GM12875 (cell line): ENCODE data around the gene DEAF1.

ENCODE experiments used
- H3K4me3 ChIP-seq: one replicate; pipeline ENCODE4 v1.5.1; 2011; ENCODE audit warnings: low read depth, low read length, control low read depth
- TF ChIP-seq, protein P1 (sequence below): IDR thresholded peaks from 2 replicates; pipeline ENCODE4 v1.5.1; 2011; ENCODE audit warnings: low read depth, mild to moderate bottlenecking, control low read depth, inconsistent platforms, low read length, moderate library complexity, borderline replicate concordance; ENCODE audit not compliant: insufficient read depth

The DEAF1 gene

DNA sequence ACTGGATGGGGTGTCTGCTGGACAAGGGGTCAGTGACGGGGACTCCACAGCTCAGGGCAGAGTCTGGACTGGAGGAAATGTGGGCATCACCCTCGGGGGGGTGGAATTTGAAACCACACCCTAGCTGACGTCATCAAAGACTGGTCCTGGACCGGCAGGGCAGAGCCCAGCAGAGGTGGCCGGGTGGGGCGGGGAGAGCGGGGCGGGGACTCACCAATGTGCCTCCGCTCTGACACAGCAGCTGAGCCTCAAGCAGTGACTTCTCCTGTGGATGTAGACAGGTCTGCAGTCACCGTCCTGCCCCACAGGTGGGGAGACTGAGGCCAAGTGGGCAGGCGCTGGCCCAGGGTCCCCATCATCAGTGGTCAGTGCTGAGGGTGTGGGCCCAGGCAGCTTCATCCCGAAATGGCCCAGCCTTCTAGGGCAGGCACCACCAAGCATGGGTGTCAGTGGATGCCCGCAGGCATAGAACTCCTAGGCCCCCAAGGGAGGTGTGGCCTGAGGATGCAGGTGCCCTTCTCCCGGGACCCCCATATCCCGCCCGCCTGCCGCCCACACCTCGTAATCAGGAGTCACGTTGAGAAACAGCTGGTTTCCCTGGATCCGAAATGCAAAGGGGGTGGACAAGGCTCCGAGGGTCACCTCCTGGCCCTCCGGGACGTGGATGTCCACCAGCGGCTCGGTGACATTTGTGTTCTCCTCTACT, 70.9 kb downstream of the DEAF1 start:
- H3K4me3 ChIP-seq: no peak overlapping the region
- TF ChIP-seq, protein P1, sequence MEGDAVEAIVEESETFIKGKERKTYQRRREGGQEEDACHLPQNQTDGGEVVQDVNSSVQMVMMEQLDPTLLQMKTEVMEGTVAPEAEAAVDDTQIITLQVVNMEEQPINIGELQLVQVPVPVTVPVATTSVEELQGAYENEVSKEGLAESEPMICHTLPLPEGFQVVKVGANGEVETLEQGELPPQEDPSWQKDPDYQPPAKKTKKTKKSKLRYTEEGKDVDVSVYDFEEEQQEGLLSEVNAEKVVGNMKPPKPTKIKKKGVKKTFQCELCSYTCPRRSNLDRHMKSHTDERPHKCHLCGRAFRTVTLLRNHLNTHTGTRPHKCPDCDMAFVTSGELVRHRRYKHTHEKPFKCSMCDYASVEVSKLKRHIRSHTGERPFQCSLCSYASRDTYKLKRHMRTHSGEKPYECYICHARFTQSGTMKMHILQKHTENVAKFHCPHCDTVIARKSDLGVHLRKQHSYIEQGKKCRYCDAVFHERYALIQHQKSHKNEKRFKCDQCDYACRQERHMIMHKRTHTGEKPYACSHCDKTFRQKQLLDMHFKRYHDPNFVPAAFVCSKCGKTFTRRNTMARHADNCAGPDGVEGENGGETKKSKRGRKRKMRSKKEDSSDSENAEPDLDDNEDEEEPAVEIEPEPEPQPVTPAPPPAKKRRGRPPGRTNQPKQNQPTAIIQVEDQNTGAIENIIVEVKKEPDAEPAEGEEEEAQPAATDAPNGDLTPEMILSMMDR: no peak

DNA sequence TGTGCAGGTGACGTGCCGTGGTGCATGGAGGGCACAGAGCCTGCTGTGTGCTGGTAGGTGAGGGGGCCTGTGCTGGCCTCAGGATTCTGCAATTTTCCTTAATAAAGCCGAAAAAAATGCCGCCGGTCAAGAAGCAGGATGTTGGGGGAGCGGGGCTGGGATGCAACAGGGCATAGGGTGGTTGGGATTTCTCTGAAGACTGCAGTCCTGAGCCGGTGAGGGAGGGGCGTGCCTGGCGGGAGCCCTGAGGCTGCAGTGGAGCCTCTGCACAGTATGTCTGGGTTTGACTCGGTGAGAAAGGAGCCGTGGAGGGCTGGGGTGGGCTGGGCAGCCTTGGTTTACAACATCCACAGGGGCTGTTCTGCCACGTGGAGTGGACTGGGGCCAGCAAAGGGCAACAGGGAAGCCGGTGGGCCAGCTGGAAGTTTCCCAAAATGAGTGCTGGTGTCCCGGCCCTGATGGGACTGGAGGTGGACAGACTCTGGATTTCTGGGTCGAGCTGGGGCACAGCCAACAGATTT, 71.6 kb downstream of the DEAF1 start:
- TF ChIP-seq, protein P1: no peak

DNA sequence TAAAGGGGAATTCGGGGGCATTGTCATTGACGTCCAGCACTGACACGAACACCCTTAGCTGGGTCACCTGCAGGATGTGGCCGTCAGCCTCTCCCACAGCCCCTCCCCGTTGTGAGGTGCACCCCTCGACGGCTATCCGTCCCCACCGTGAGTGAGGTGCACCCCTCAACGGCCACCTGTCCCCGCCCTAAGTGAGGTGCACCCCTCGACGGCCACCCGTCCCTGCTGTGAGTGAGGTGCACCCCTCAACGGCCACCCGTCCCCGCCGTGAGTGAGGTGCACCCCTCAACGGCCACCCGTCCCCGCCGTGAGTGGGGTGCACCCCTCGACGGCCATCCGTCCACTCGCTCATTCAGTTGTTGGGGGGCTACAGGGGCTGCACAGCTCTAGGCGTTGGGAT, 73.2 kb downstream of the DEAF1 start:
- no peak overlapping the region for H3K4me3 ChIP-seq
- TF ChIP-seq, protein P1: no peak

More for the DNA sequence above, 71.6 kb downstream of the DEAF1 start:
- H3K4me3 ChIP-seq: no peak overlapping the region

GRCh38 chr11:620935-621814, 73.8 kb downstream of the DEAF1 start:
- TF ChIP-seq, protein P1: no peak
- no peak overlapping the region for H3K4me3 ChIP-seq

DNA sequence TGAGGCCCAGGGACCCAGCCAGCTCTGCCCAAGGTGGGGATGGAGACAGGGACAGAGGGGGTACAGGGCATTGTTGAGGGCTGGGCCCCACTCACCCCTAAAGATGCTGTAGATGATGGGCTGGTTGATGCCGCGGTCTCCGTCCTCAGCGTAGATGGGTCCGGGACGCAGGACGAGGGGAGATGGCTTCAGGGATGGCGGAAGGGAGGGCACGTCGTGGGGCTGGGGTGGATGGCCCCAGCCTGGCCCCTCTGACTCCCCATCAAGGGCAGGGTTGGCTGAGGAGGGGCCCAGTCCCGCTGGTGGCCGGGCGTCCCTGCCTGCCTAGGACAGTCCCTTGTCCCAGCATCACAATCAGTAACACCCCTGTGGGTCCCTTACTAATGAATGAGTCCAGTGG, 74.8 kb downstream of the DEAF1 start:
- TF ChIP-seq, protein P1: no peak
- no peak overlapping the region for H3K4me3 ChIP-seq

- TF ChIP-seq, protein P1: no peak
- no peak overlapping the region for H3K4me3 ChIP-seq
Observed at GRCh38 chr11:619628-620050, 75.4 kb downstream of the DEAF1 start.
